Neutrophil (primary cell): ENCODE results near the gene SNTG2.

ENCODE experiments used
- H3K27ac ChIP-seq: fragments of 200-600 bp; sonication (generic); 2 replicates; pipeline ENCODE4 v1.5.1; 2016; ENCODE audit warnings: mild to moderate bottlenecking, moderate library complexity
- H3K27me3 ChIP-seq: fragments of 200-600 bp; sonication (generic); 2 replicates; pipeline ENCODE4 v1.6.0; 2016; ENCODE audit warnings: mild to moderate bottlenecking
- H3K36me3 ChIP-seq: fragments of 200-600 bp; sonication (generic); 2 replicates; pipeline ENCODE4 v1.5.1; 2017
- H3K4me1 ChIP-seq, 2 experiments: fragments of 200-600 bp in 1 of 2; sonication (generic) in 1 of 2; 1 replicate in 1 of 2; 2 replicates in 1 of 2; pipeline versions ENCODE4 v1.5.1 to v1.6.1; 2013 to 2016; ENCODE audit warnings: low read depth in 1 of 2, low read length in 1 of 2, mild to moderate bottlenecking in 1 of 2, moderate library complexity in 1 of 2; ENCODE audit not compliant: control insufficient read depth in 1 of 2, insufficient read depth in 1 of 2
- H3K4me3 ChIP-seq, 2 experiments: fragments of 200-600 bp in 1 of 2; sonication (generic) in 1 of 2; 1 replicate in 1 of 2; 2 replicates in 1 of 2; pipeline ENCODE4 v1.5.1; 2013 to 2016; ENCODE audit warnings: low read depth in 1 of 2, low read length in 1 of 2, mild to moderate bottlenecking in 1 of 2, moderate library complexity in 1 of 2
- H3K9me3 ChIP-seq: fragments of 200-600 bp; sonication (generic); 2 replicates; pipeline ENCODE4 v1.5.1; 2016
- CTCF ChIP-seq: fragments of 200-600 bp; sonication (generic); IDR thresholded peaks from 2 replicates; pipeline ENCODE4 v1.5.1; 2016; ENCODE audit warnings: antibody characterized with exemption

Gene SNTG2

GRCh38 chr2:1394709-1395408 lies 444.2 kb downstream of the SNTG2 start:
- Histone ChIP-seq H3K4me1 (no peaks in the 10 kb centered on the region), H3K27ac (no peak overlapping the region), H3K9me3 (no peaks in the 10 kb centered on the region), H3K4me3 (no peak overlapping the region), H3K36me3 (no peaks in the 10 kb centered on the region), H3K27me3 (no peaks in the 10 kb centered on the region)
- no peak for TF ChIP-seq CTCF

- Histone ChIP-seq H3K4me1 (no peaks in the 10 kb centered on the region), H3K36me3 (no peaks in the 10 kb centered on the region), H3K27me3 (no peaks in the 10 kb centered on the region), H3K4me3 (no peak overlapping the region), H3K27ac (no peak overlapping the region), H3K9me3 (no peaks in the 10 kb centered on the region)
- no peak for TF ChIP-seq CTCF
These were observed 446.7 kb downstream of the SNTG2 start for GRCh38 chr2:1397350-1397749.

GRCh38 chr2:1398191-1398590 lies 447.5 kb downstream of the SNTG2 start:
- TF ChIP-seq CTCF: no peak

GRCh38 chr2:1400943-1401735 lies 450.5 kb downstream of the SNTG2 start:
- no peaks in the 10 kb centered on the region for H3K4me1 ChIP-seq
- no peak overlapping the region for H3K4me3 ChIP-seq
- no peak for TF ChIP-seq CTCF
- H3K36me3 ChIP-seq: no peaks in the 10 kb centered on the region
- no peaks in the 10 kb centered on the region for H3K27me3 ChIP-seq
- no peaks in the 10 kb centered on the region for H3K9me3 ChIP-seq
- no peak overlapping the region for H3K27ac ChIP-seq

More at GRCh38 chr2:1398191-1398590, 447.5 kb downstream of the SNTG2 start:
- H3K27me3 ChIP-seq: no peaks in the 10 kb centered on the region
- no peaks in the 10 kb centered on the region for H3K36me3 ChIP-seq
- H3K9me3 ChIP-seq: no peaks in the 10 kb centered on the region
- no peak overlapping the region for H3K27ac ChIP-seq
- H3K4me1 ChIP-seq: no peaks in the 10 kb centered on the region
- no peak overlapping the region for H3K4me3 ChIP-seq

GRCh38 chr2:1402064-1402463 lies 451.4 kb downstream of the SNTG2 start:
- no peak for TF ChIP-seq CTCF
- Histone ChIP-seq H3K27me3 (no peaks in the 10 kb centered on the region), H3K9me3 (no peaks in the 10 kb centered on the region), H3K4me3 (no peak overlapping the region), H3K36me3 (no peaks in the 10 kb centered on the region), H3K4me1 (no peaks in the 10 kb centered on the region), H3K27ac (no peak overlapping the region)
